Activated CD8-positive, alpha-beta memory T cell treated with anti-CD3 and anti-CD28 coated beads, Interleukin-2, amount 50 U/mL, for 24 hours (primary cell): ENCODE results near the gene ATAD1.

Experiments
- DNase-seq: peaks from one replicate; pipeline ENCODE4 v3.0.0-alpha.2; 2020; ENCODE audit errors: extremely low read depth

The ATAD1 gene

GRCh38 chr10:87715552-87716347, 102.3 kb downstream of the ATAD1 start:
- no peak for DNase-seq

- no peak for DNase-seq
These were observed 104.3 kb downstream of the ATAD1 start for GRCh38 chr10:87713707-87714106.

GRCh38 chr10:87712913-87713616, 105.0 kb downstream of the ATAD1 start:
- no peak for DNase-seq

- DNase-seq, result no peak
These were observed 110.8 kb downstream of the ATAD1 start for GRCh38 chr10:87707254-87707653.

- no peak for DNase-seq
These were observed 111.3 kb downstream of the ATAD1 start for GRCh38 chr10:87706731-87707130.

- DNase-seq, result no peak
These were observed 112.7 kb downstream of the ATAD1 start for GRCh38 chr10:87705339-87705738.

GRCh38 chr10:87703771-87704170, 114.3 kb downstream of the ATAD1 start:
- DNase-seq, result no peak

- DNase-seq, result no peak
These were observed 115.1 kb downstream of the ATAD1 start for GRCh38 chr10:87702973-87703294.

GRCh38 chr10:87702260-87702972, 115.6 kb downstream of the ATAD1 start:
- DNase-seq, result no peak
